Measurements from ENCODE around the gene GP1BA.

DNA sequence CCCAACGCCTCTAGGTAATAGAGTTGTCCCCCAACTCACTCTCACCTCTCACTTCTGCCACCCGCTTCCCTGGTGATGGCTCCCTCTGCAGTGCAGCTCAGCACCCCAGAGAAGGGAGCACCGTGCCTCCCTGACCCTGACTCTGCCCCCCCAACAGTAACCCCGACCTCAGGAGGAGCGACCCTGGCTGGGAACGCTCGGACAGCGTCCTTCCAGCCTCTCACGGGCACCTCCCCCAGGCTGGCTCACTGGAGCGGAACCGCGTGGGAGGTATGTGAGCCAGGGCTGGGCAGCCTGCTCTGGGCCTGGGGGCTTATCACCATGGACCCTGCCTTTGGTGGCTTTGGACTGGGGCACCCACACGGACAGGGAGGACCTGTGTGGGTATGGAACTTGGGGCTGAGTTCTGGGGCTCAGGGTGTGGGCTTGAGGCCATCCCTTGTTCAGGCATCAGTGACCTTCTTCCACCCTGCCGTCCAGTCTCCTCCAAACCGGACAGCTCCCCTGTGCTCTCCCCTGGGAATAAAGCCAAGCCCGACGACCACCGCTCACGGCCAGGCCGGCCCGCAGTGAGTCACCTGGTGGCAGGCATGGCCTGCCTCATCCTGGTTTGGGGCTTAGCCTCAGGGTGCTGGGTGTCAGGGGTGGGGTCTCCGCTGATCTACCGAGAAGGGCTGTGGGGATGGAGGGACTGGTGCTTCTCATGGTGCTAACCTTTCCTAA lies 39.4 kb upstream of the GP1BA start:
- TF ChIP-seq, protein P1, sequence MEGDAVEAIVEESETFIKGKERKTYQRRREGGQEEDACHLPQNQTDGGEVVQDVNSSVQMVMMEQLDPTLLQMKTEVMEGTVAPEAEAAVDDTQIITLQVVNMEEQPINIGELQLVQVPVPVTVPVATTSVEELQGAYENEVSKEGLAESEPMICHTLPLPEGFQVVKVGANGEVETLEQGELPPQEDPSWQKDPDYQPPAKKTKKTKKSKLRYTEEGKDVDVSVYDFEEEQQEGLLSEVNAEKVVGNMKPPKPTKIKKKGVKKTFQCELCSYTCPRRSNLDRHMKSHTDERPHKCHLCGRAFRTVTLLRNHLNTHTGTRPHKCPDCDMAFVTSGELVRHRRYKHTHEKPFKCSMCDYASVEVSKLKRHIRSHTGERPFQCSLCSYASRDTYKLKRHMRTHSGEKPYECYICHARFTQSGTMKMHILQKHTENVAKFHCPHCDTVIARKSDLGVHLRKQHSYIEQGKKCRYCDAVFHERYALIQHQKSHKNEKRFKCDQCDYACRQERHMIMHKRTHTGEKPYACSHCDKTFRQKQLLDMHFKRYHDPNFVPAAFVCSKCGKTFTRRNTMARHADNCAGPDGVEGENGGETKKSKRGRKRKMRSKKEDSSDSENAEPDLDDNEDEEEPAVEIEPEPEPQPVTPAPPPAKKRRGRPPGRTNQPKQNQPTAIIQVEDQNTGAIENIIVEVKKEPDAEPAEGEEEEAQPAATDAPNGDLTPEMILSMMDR (conservative IDR thresholded peaks at IDR 0.05): no peak
- TF ChIP-seq EZH2 (IDR thresholded peaks at IDR 0.05; ENCODE audit: low read depth): no peak
